SK-N-SH (cell line): ENCODE data around the gene GRK1. TPM values are rescaled to one million over a fixed set of nuclear protein-coding genes. Genes with fewer than 3 reads are reported as not detected.

Experiments
- CTCF ChIA-PET: fragments of 300-600, 350-600 bp; formaldehyde crosslinking; extraction: SDS; loops from one replicate; lab custom pipeline; 2021; lab: Yijun Ruan, JAX
- POLR2A ChIA-PET: fragments of 350-600 bp; sonication (Branson Sonifier 250); formaldehyde crosslinking; extraction: SDS; loops from one replicate; lab custom pipeline; 2020; ENCODE audit warnings: antibody characterized with exemption, inconsistent platforms; lab: Yijun Ruan, JAX
- DNase-seq: peaks from one replicate; pipeline ENCODE4 v3.0.0; 2012
- H2AFZ ChIP-seq: fragments of 200-600 bp; sonication (generic); 2 replicates; pipeline ENCODE4 v1.8.1; 2016; ENCODE audit warnings: antibody characterized with exemption, mild to moderate bottlenecking, low read depth
- H3F3A ChIP-seq: fragments of 200-600 bp; sonication (generic); replicated peaks from 2 replicates; pipeline ENCODE3; 2016; ENCODE audit warnings: antibody characterized with exemption, mild to moderate bottlenecking; ENCODE audit not compliant: insufficient read depth
- H3K27ac ChIP-seq, 2 experiments: fragments of 200-500 bp in 1 of 2; fragments of 200-600 bp in 1 of 2; sonication (Bioruptor generic) in 1 of 2; sonication (generic), shearing (Covaris generic) in 1 of 2; 2 replicates each; pipeline versions ENCODE4 v1.5.1 to v1.6.1; 2014 to 2016; ENCODE audit warnings: low read depth in 2 of 2, inconsistent platforms in 1 of 2, low read length in 1 of 2, mild to moderate bottlenecking in 1 of 2, mixed read lengths in 1 of 2
- H3K27me3 ChIP-seq: fragments of 200-600 bp; sonication (generic), shearing (Covaris generic); 2 replicates; pipeline ENCODE4 v1.6.1; 2016; ENCODE audit warnings: mixed run types; ENCODE audit not compliant: insufficient read depth
- H3K36me3 ChIP-seq, 2 experiments: fragments of 200-500 bp in 1 of 2; fragments of 200-600 bp in 1 of 2; sonication (Bioruptor generic) in 1 of 2; sonication (generic) in 1 of 2; replicated peaks in 1 of 2; 2 replicates each; pipeline versions ENCODE3 to v1.5.1; 2014 to 2016; ENCODE audit warnings: low read length in 1 of 2, mild to moderate bottlenecking in 1 of 2; ENCODE audit not compliant: insufficient read depth in 2 of 2, control insufficient read depth in 1 of 2
- H3K4me1 ChIP-seq, 2 experiments: fragments of 200-500 bp in 1 of 2; fragments of 200-600 bp in 1 of 2; sonication (Bioruptor generic) in 1 of 2; sonication (generic), shearing (Covaris generic) in 1 of 2; 2 replicates each; pipeline versions ENCODE4 v1.5.1 to v1.6.1; 2014 to 2016; ENCODE audit warnings: low read depth in 1 of 2, low read length in 1 of 2, mixed run types in 1 of 2; ENCODE audit not compliant: insufficient read depth in 2 of 2, control insufficient read depth in 1 of 2
- H3K4me2 ChIP-seq: fragments of 200-600 bp; sonication (generic), shearing (Covaris generic); 2 replicates; pipeline ENCODE4 v1.6.1; 2017; ENCODE audit warnings: mixed run types
- H3K4me3 ChIP-seq, 2 experiments: fragments of 200-500 bp in 1 of 2; fragments of 200-600 bp in 1 of 2; sonication (Bioruptor generic) in 1 of 2; sonication (generic), shearing (Covaris generic) in 1 of 2; 2 replicates each; pipeline versions ENCODE4 v1.5.1 to v1.8.1; 2014 to 2016; ENCODE audit warnings: low read depth in 2 of 2, inconsistent platforms in 1 of 2, low read length in 1 of 2, mild to moderate bottlenecking in 1 of 2, mixed read lengths in 1 of 2, moderate library complexity in 1 of 2
- H3K79me2 ChIP-seq: fragments of 200-600 bp; sonication (generic); 2 replicates; pipeline ENCODE4 v1.8.1; 2017; ENCODE audit warnings: mild to moderate bottlenecking; ENCODE audit not compliant: insufficient read depth
- H3K9ac ChIP-seq: fragments of 200-600 bp; sonication (generic); 2 replicates; pipeline ENCODE4 v1.6.1; 2017; ENCODE audit warnings: mixed run types
- H3K9me2 ChIP-seq: fragments of 200-600 bp; sonication (generic); 2 replicates; pipeline ENCODE4 v1.6.1; 2017; ENCODE audit warnings: mixed run types
- H3K9me3 ChIP-seq: fragments of 200-600 bp; sonication (generic); 2 replicates; pipeline ENCODE4 v1.6.1; 2017; ENCODE audit warnings: mixed run types, mild to moderate bottlenecking, moderate library complexity
- H4K20me1 ChIP-seq: fragments of 200-600 bp; sonication (generic); 2 replicates; pipeline ENCODE4 v1.6.1; 2017; ENCODE audit warnings: mild to moderate bottlenecking, mixed run types; ENCODE audit not compliant: insufficient read depth
- CHD2 ChIP-seq: fragments of 150-350 bp; IDR thresholded peaks from 2 replicates; pipeline ENCODE4 v1.6.1; 2018; ENCODE audit warnings: low read length; ENCODE audit not compliant: partially characterized antibody
- CTCF ChIP-seq: fragments of 200-600 bp; sonication (generic); IDR thresholded peaks from 2 replicates; pipeline ENCODE4 v1.6.1; 2017; ENCODE audit warnings: antibody characterized with exemption, mild to moderate bottlenecking, moderate library complexity
- ELF1 ChIP-seq: IDR thresholded peaks from 2 replicates; pipeline ENCODE4 v1.4.0; 2012
- EP300 ChIP-seq, 2 experiments: IDR thresholded peaks; 2 replicates each; pipeline versions ENCODE4 v1.4.0 to v1.6.1; 2012; ENCODE audit warnings: borderline replicate concordance in 1 of 2, low read depth in 1 of 2, low read length in 1 of 2
- FOXM1 ChIP-seq: IDR thresholded peaks from 2 replicates; pipeline ENCODE4 v1.4.0; 2012; ENCODE audit warnings: low read depth, mild to moderate bottlenecking
- POLR2AphosphoS5 ChIP-seq: IDR thresholded peaks from 2 replicates; pipeline ENCODE4 v1.6.1; 2012; ENCODE audit warnings: low read depth, low read length
- SMC3 ChIP-seq: IDR thresholded peaks from 2 replicates; pipeline ENCODE4 v1.6.1; 2012; ENCODE audit warnings: low read depth, low read length, improper control_type of control experiment
- TCF12 ChIP-seq: IDR thresholded peaks from 2 replicates; pipeline ENCODE4 v1.4.0; 2012
- TEAD4 ChIP-seq: IDR thresholded peaks from 2 replicates; pipeline ENCODE4 v1.4.0; 2012; ENCODE audit warnings: mild to moderate bottlenecking, borderline replicate concordance; ENCODE audit not compliant: insufficient read depth
- USF2 ChIP-seq: fragments of 150-350 bp; IDR thresholded peaks from 2 replicates; pipeline ENCODE4 v1.6.1; 2017; ENCODE audit warnings: antibody characterized with exemption, low read length, low read depth, borderline replicate concordance
- YY1 ChIP-seq: IDR thresholded peaks from 2 replicates; pipeline ENCODE4 v1.4.0; 2012; ENCODE audit warnings: low read depth, mild to moderate bottlenecking
- WGBS: methylation state at CpG from one replicate; pipeline ENCODE4 v1.1.6; 2017; ENCODE audit warnings: low lambda C conversion rate; 5-methylcytosine and 5-hydroxymethylcytosine counted together
- polyA plus RNA-seq, 3 experiments: library from polyadenylated mRNA; depleted of rRNA; stranded (reverse); fragments of >200 nt; gene quantifications; 2 replicates each; pipeline ENCODE4 v1.2.3, GENCODE V29; 2012
- TF ChIP-seq, protein P1 (sequence below): IDR thresholded peaks from 2 replicates; pipeline ENCODE4 v1.4.0; 2012; ENCODE audit warnings: low read depth, borderline replicate concordance
- TF ChIP-seq, protein P2 (sequence below): IDR thresholded peaks from 2 replicates; pipeline ENCODE4; 2012
- TF ChIP-seq, protein P3 (sequence below): IDR thresholded peaks from 2 replicates; pipeline ENCODE4 v1.4.0; 2012; ENCODE audit warnings: low read depth
- TF ChIP-seq, protein P4 (sequence below): fragments of 150-350 bp; IDR thresholded peaks from 2 replicates; pipeline ENCODE4 v1.6.1; 2016; ENCODE audit warnings: mild to moderate bottlenecking, low read depth, low read length
- TF ChIP-seq, protein P5 (sequence below): IDR thresholded peaks from 2 replicates; pipeline ENCODE4 v1.4.0; 2012; ENCODE audit warnings: low read depth, borderline replicate concordance

The GRK1 gene
- polyA plus RNA-seq, 1 of the 3 experiments (the other 2 are of a cell fraction) = 0.12 TPM

DNA sequence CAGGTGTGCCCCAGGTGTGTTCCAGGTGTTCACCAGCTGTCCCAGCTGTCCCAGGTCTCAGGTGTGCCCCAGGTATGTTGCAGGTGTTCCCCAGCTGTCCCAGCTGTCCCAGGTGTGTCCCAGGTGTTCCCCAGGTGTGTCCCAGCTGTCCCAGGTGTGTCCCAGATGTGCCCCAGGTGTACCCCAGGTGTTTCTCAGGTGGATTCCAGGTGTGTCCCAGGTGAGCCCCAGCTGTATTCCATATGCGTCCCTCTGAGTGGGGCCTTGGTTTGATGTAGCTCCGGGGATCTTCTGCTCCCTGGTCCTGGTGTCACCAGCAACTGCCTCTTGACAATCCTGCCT lies 719 bp upstream of the GRK1 start:
- no peaks in the 10 kb centered on the region for H3K9me2 ChIP-seq
- H3K27ac ChIP-seq = no peak overlapping the region
- no peak overlapping the region for H3K4me2 ChIP-seq
- peaks cover 8% of the 10 kb centered on the region; the same call in 1 of the 2 replicates for H3K9me3 ChIP-seq
- ChIA-PET CTCF (interaction anchor here (1.0 to 3.2 kb wide), 4 partner anchors 11 to 723 kb away, joined by 3 to 19 read pairs (median 3); no protein-coding TSS in a partner anchor), POLR2A (no interaction called here)
- WGBS = 80% methylated on average over 1 of the region's 2 CpGs
- H3F3A ChIP-seq = peaks cover 11% of the 10 kb centered on the region
- no peak for TF ChIP-seq CTCF
- H4K20me1 ChIP-seq = no peaks in the 10 kb centered on the region
- H3K4me3 ChIP-seq = no peak overlapping the region
- no peaks in the 10 kb centered on the region for H3K36me3 ChIP-seq
- H3K9ac ChIP-seq = no peak overlapping the region
- no peaks in the 10 kb centered on the region for H3K79me2 ChIP-seq
- H3K27me3 ChIP-seq = no peaks in the 10 kb centered on the region
- DNase-seq = no peak
- H3K4me1 ChIP-seq = no peaks in the 10 kb centered on the region; a peak in 1 of 4 replicates
- H2AFZ ChIP-seq = no peak overlapping the region

GRCh38 chr13:113667771-113668490 lies 912 bp downstream of the GRK1 start:
- no peak overlapping the region for H3K9ac ChIP-seq
- H3K4me3 ChIP-seq = no peak overlapping the region
- H3K79me2 ChIP-seq = no peaks in the 10 kb centered on the region
- CTCF ChIA-PET = interaction anchor here (0.8 to 3.2 kb wide), 3 partner anchors 47 to 57 kb away, joined by 3 to 19 read pairs (median 7); no protein-coding TSS in a partner anchor
- H3K4me2 ChIP-seq = no peak overlapping the region
- H3K4me1 ChIP-seq = no peaks in the 10 kb centered on the region; a peak in 1 of 4 replicates
- H4K20me1 ChIP-seq = no peaks in the 10 kb centered on the region
- DNase-seq = no peak
- H3K9me2 ChIP-seq = no peaks in the 10 kb centered on the region
- H3K36me3 ChIP-seq = no peaks in the 10 kb centered on the region
- 90% methylated on average over 12 of the region's 29 CpGs for WGBS
- H3K9me3 ChIP-seq = no peaks in the 10 kb centered on the region
- H3F3A ChIP-seq = peaks cover 11% of the 10 kb centered on the region
- H2AFZ ChIP-seq = no peak overlapping the region
- no peak overlapping the region for H3K27ac ChIP-seq
- H3K27me3 ChIP-seq = no peaks in the 10 kb centered on the region
- POLR2A ChIA-PET = no interaction called here
- no peak for TF ChIP-seq EP300 (IDR thresholded peaks at IDR 0.05; ENCODE audit: borderline replicate concordance in 1 of 2, low read depth in 1 of 2, low read length in 1 of 2)
- TF ChIP-seq USF2 = no peak
- TF ChIP-seq, protein P1, sequence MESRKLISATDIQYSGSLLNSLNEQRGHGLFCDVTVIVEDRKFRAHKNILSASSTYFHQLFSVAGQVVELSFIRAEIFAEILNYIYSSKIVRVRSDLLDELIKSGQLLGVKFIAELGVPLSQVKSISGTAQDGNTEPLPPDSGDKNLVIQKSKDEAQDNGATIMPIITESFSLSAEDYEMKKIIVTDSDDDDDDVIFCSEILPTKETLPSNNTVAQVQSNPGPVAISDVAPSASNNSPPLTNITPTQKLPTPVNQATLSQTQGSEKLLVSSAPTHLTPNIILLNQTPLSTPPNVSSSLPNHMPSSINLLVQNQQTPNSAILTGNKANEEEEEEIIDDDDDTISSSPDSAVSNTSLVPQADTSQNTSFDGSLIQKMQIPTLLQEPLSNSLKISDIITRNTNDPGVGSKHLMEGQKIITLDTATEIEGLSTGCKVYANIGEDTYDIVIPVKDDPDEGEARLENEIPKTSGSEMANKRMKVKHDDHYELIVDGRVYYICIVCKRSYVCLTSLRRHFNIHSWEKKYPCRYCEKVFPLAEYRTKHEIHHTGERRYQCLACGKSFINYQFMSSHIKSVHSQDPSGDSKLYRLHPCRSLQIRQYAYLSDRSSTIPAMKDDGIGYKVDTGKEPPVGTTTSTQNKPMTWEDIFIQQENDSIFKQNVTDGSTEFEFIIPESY = no peak
- TF ChIP-seq, protein P2, sequence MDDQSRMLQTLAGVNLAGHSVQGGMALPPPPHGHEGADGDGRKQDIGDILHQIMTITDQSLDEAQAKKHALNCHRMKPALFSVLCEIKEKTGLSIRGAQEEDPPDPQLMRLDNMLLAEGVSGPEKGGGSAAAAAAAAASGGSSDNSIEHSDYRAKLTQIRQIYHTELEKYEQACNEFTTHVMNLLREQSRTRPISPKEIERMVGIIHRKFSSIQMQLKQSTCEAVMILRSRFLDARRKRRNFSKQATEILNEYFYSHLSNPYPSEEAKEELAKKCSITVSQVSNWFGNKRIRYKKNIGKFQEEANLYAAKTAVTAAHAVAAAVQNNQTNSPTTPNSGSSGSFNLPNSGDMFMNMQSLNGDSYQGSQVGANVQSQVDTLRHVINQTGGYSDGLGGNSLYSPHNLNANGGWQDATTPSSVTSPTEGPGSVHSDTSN = no peak
- no peak for TF ChIP-seq TEAD4
- no peak for TF ChIP-seq CHD2
- TF ChIP-seq, protein P3, sequence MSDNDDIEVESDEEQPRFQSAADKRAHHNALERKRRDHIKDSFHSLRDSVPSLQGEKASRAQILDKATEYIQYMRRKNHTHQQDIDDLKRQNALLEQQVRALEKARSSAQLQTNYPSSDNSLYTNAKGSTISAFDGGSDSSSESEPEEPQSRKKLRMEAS = no peak
- TF ChIP-seq YY1 = no peak
- TF ChIP-seq, protein P4, sequence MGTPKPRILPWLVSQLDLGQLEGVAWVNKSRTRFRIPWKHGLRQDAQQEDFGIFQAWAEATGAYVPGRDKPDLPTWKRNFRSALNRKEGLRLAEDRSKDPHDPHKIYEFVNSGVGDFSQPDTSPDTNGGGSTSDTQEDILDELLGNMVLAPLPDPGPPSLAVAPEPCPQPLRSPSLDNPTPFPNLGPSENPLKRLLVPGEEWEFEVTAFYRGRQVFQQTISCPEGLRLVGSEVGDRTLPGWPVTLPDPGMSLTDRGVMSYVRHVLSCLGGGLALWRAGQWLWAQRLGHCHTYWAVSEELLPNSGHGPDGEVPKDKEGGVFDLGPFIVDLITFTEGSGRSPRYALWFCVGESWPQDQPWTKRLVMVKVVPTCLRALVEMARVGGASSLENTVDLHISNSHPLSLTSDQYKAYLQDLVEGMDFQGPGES = no peak
- TF ChIP-seq TCF12 = no peak
- no peak for TF ChIP-seq FOXM1
- TF ChIP-seq SMC3 = no peak
- TF ChIP-seq POLR2AphosphoS5 = no peak
- TF ChIP-seq ELF1 = no peak
- TF ChIP-seq, protein P5, sequence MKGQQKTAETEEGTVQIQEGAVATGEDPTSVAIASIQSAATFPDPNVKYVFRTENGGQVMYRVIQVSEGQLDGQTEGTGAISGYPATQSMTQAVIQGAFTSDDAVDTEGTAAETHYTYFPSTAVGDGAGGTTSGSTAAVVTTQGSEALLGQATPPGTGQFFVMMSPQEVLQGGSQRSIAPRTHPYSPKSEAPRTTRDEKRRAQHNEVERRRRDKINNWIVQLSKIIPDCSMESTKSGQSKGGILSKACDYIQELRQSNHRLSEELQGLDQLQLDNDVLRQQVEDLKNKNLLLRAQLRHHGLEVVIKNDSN = no peak
